Thymus (tissue), 11 donors: ENCODE data around the gene EIF4EBP2. TPM values are rescaled to one million over a fixed set of nuclear protein-coding genes. Genes with fewer than 3 reads are reported as not detected.
A peak's percentile ranks its signal among the peaks of the same experiment; 100 is the strongest.

ENCODE experiments used
- DNase-seq, 9 donors: peaks; one replicate each; pipeline ENCODE4 v3.0.0-alpha.2; 2013; ENCODE audit warnings: low spot score in 9 of 9, low read depth in 6 of 9, missing footprints in 1 of 9
- H3K27ac ChIP-seq, 2 donors: one replicate each; pipeline ENCODE4 v1.5.1; 2013; ENCODE audit warnings: control low read depth in 1 of 2, low read depth in 1 of 2, low read length in 1 of 2, mild to moderate bottlenecking in 1 of 2, moderate library complexity in 1 of 2
- H3K27me3 ChIP-seq, 2 donors: one replicate each; pipeline ENCODE4 v1.5.1; 2013; ENCODE audit warnings: low read length in 1 of 2; ENCODE audit not compliant: control insufficient read depth in 2 of 2, insufficient read depth in 1 of 2
- H3K36me3 ChIP-seq, 2 donors: one replicate each; pipeline ENCODE4 v1.5.1; 2013; ENCODE audit warnings: low read length in 1 of 2, mild to moderate bottlenecking in 1 of 2, moderate library complexity in 1 of 2; ENCODE audit not compliant: control insufficient read depth in 2 of 2, insufficient read depth in 2 of 2
- H3K4me1 ChIP-seq, 2 donors: one replicate each; pipeline ENCODE4 v1.5.1; 2013; ENCODE audit warnings: low read length in 2 of 2; ENCODE audit not compliant: control insufficient read depth in 2 of 2, insufficient read depth in 2 of 2
- H3K4me3 ChIP-seq, 2 donors: one replicate each; pipeline ENCODE4 v1.5.1; 2013; ENCODE audit warnings: low read length in 2 of 2, control low read depth in 1 of 2, mild to moderate bottlenecking in 1 of 2
- H3K9me3 ChIP-seq, 2 donors: one replicate each; pipeline ENCODE4 v1.5.1; 2013; ENCODE audit warnings: low read length in 1 of 2, mild to moderate bottlenecking in 1 of 2; ENCODE audit not compliant: control insufficient read depth in 2 of 2, insufficient read depth in 1 of 2
- WGBS: extraction: QIAGEN DNeasy Blood & Tissue Kit; methylation state at CpG from one replicate; pipeline ENCODE4 v1.1.7; 2013; 5-methylcytosine and 5-hydroxymethylcytosine counted together
- polyA plus RNA-seq: library from polyadenylated mRNA; stranded (reverse); fragments of 200-250 nt; gene quantifications from one replicate; pipeline ENCODE4 v1.2.3, GENCODE V29; 2013
- total RNA-seq: library from RNA; stranded (reverse); fragments of 120-200 nt; gene quantifications from one replicate; pipeline ENCODE4 v1.2.4, GENCODE V29; 2013
- donor health status: healthy.

The EIF4EBP2 gene
- total and polyA plus RNA-seq, 2 donors = 18.9 to 32.1 TPM

DNA sequence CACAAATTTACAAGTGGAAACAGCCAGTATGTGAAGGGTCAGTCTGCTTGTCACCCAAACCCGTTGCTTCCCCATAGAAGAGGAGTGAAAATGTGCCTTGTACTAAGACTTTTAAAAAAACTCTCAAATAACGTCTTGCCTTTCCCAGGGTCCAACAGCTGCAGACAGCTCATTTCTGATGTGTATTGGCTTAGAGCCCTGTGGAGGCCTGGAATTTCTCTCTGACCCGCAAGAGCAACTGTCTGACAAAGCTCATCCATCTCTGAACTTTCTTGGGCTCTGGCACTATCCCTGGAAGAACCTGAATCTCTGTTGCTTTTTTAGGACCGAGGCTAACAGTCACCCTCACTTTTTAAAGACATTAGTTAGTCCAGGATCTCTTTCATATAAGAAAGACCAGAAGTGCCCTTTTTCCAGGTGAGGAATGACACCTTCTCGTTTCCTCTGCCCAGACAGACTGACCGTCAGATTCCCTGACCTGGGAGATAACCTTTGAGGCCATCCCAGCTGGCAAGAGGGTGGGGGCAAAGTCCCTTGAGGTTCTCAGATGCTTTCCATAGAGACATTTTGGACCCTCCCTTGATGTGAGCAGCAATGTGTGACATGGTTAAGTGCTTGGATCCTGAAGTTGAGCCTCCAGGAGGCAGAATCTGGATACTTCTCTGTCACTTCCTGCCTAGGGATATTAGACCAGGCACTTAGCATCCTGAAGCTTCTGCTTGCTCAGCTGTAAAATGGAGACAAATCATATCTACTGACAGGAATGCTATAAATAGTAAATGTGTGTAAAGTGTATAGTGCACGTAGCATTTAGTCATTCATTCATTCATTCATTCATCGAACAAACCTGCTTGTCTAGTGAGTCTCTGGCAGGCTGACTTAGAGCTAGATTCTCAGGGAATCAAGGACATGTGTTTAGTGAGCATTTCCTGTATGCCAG is 42.0 kb downstream of the EIF4EBP2 start:
- Histone ChIP-seq H3K27ac (no peak overlapping the region), H3K9me3 (peaks cover 0 to 10% of the 10 kb centered on the region in 2 donors), H3K27me3 (peaks cover 17 to 48% of the 10 kb centered on the region in 2 donors), H3K4me1 (peaks cover 2 to 3% of the 10 kb centered on the region in 2 donors), H3K4me3 (no peak overlapping the region), H3K36me3 (no peaks in the 10 kb centered on the region)
- WGBS = 90% methylated on average over 8 of the region's 8 CpGs
- no peak for DNase-seq

DNA sequence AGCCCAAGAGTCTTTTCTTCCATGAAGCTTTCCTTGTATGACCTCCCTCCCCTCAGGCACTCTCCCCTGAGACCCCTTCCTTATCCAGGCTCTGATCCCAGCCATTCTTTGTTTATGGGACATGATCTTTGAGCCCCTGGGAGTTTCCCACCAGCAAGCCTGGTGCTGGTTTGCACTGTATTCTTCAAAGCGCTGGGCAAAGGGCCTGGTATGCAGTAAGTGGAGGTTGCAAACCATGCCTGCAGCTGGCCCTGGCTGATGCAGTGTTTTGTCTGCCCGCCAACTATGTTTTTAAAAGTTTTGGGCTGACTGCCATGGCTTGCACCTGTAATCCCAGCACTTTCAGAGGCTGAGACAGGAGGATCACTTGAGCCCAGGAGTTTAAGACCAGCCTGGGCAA is 44.3 kb downstream of the EIF4EBP2 start:
- Histone ChIP-seq H3K27me3 (peaks cover 0 to 25% of the 10 kb centered on the region in 2 donors), H3K27ac (no peak overlapping the region), H3K4me1 (no peaks in the 10 kb centered on the region), H3K4me3 (no peak overlapping the region), H3K9me3 (no peaks in the 10 kb centered on the region), H3K36me3 (no peaks in the 10 kb centered on the region)
- 91% methylated on average over 2 of the region's 2 CpGs for WGBS
- no peak for DNase-seq

DNA sequence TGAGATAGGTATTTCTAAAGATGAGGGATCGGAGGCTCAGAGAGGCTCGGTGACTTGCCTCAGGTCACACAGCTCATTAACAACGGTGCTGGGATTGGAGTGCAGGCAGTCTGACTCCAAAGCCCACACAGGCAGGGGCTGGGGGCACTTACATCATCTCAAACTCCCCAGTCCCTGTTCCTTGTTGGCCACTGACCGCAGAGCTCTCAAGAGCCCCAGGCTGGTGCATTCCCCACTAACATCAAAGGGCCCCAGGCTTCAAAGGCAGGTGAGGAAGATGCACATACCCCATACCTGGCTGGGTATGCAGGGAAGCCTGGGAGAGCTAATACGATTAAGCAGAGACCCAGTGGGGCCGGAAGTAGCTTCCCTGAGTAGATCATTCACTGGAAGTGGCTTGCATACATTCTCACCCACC is 51.3 kb downstream of the EIF4EBP2 start:
- H3K4me1 ChIP-seq = peaks cover 0 to 3% of the 10 kb centered on the region in 2 donors
- peaks cover 30 to 51% of the 10 kb centered on the region in 2 donors for H3K27me3 ChIP-seq
- H3K27ac ChIP-seq = no peak overlapping the region
- no peak overlapping the region for H3K4me3 ChIP-seq
- WGBS = 82% methylated on average over 6 of the region's 6 CpGs
- no peaks in the 10 kb centered on the region for H3K9me3 ChIP-seq
- no peaks in the 10 kb centered on the region for H3K36me3 ChIP-seq
- no peak for DNase-seq

- no peak for DNase-seq
- Histone ChIP-seq H3K27me3 (peaks cover 32 to 60% of the 10 kb centered on the region in 2 donors), H3K4me3 (no peak overlapping the region), H3K27ac (no peak overlapping the region), H3K9me3 (no peaks in the 10 kb centered on the region), H3K4me1 (peaks cover 0 to 3% of the 10 kb centered on the region in 2 donors), H3K36me3 (no peaks in the 10 kb centered on the region)
- WGBS = 80% methylated on average over 8 of the region's 8 CpGs
Measured at GRCh38 chr10:70456164-70456563, 52.2 kb downstream of the EIF4EBP2 start.

DNA sequence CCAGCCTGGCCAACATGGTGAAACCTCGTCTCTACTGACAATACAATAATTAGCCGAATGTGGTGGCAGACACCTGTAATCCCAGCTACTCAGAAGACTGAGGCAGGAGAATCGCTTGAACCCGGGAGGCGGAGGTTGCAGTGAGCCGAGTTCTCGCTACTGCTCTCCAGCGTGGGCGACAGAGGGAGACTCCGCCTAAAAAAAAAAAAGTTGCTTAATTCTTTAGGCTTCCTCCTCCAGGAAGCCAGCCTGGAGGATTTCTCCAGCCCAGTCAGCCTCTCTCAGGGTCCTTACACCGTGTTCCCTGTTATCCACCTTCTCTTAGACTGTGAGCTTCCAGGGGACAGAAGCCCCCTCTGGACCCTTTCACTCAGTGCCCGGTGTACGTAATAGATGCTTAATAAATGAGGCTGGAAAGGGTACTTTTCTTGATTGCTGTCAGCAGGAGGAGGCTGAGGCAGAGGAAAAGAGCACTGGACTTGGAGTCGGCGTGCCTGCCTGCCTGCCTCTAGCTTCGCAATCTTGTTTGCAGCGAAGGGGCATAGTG is 53.9 kb downstream of the EIF4EBP2 start:
- H3K36me3 ChIP-seq = no peaks in the 10 kb centered on the region
- peaks cover 0 to 3% of the 10 kb centered on the region in 2 donors for H3K4me1 ChIP-seq
- H3K4me3 ChIP-seq = peak overlapping the region in 1 of 2 donors; percentile 23
- no peak for DNase-seq
- H3K27ac ChIP-seq = no peak overlapping the region
- WGBS = 56% methylated on average over 17 of the region's 17 CpGs
- no peaks in the 10 kb centered on the region for H3K9me3 ChIP-seq
- H3K27me3 ChIP-seq = peaks cover 36 to 67% of the 10 kb centered on the region in 2 donors

- peak overlapping the region in 1 of 2 donors; percentile 23 for H3K4me3 ChIP-seq
- H3K27me3 ChIP-seq = peaks cover 36 to 68% of the 10 kb centered on the region in 2 donors
- 8% methylated on average over 62 of the region's 62 CpGs for WGBS
- no peaks in the 10 kb centered on the region for H3K36me3 ChIP-seq
- no peak for DNase-seq
- H3K9me3 ChIP-seq = no peaks in the 10 kb centered on the region
- H3K4me1 ChIP-seq = peaks cover 0 to 3% of the 10 kb centered on the region in 2 donors
- no peak overlapping the region for H3K27ac ChIP-seq
Measured at GRCh38 chr10:70458329-70459060, 54.5 kb downstream of the EIF4EBP2 start.

DNA sequence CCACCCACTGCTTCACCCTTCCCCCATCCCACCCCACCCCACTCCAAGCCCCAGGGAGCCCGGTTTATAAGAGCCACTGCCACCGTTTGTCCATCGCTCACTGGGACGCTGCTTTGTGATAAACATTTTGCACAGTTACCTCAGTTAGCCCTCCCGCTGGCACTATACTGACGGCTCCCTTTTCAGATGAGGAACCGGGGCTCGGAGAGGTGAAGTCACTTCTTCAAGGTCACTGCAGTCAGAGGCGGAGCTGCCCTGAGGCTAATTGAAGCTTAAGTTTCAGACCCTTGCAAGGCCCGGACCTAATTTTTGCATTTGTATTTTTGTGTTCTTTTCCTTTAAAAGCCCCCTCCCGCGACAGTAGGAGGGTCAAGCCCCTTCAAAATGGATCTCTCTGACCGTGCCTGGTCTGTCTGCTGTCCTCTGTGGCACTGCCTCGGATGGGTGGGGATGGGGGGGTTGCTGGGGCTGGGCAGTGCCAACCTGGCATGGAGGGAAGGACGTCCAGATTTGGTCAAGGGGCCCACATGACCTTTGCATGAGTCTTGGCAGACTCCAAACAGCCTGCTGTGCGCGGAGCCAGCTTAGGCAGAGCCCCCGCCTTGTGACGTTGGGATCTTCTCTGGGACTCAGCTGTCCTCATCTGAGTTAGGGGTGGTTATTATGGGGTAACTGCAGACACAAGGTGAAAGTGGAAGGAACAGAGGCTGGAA is 55.3 kb downstream of the EIF4EBP2 start:
- H3K27ac ChIP-seq = no peak overlapping the region
- DNase-seq = no peak
- H3K9me3 ChIP-seq = no peaks in the 10 kb centered on the region
- peaks cover 0 to 3% of the 10 kb centered on the region in 2 donors for H3K4me1 ChIP-seq
- 44% methylated on average over 19 of the region's 19 CpGs for WGBS
- no peaks in the 10 kb centered on the region for H3K36me3 ChIP-seq
- peaks cover 36 to 68% of the 10 kb centered on the region in 2 donors for H3K27me3 ChIP-seq
- H3K4me3 ChIP-seq = no peak overlapping the region

DNA sequence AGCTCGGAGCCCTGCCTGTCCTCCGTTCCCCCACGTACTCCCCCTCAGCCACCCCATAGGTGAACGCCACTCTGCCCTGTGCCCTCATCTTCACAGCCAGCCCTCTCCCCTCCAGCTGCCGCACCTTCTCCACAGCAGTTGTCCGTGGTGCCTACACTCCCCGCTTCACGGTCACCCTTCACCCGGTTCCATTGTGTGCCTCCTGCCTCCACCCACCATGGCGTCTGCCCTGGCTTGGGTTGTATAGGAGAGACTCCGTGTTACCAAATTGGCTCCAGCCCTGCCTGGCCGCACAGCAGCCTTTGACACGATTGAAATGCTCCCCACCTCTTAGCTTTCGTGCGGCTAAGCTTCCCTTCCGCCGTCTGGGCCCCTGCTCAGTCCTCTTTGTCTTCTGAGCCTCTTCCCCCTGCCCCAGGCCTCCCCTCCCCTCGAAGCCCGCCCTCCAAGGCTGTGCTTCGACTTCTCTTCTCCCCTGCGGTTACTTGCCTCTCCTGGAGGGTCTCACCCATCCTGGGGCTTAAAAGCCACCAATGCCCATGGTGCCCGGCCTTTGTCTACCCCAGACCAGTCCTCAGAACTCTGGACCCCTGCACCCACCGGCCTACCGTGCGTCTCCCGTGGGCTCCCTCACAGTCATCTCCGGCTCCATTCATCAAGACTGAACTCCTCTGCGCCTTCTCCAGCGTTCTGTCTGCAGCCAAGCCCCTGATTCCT is 56.0 kb downstream of the EIF4EBP2 start:
- H3K27ac ChIP-seq = no peak overlapping the region
- H3K4me1 ChIP-seq = peaks cover 0 to 3% of the 10 kb centered on the region in 2 donors
- peaks cover 36 to 68% of the 10 kb centered on the region in 2 donors for H3K27me3 ChIP-seq
- H3K36me3 ChIP-seq = no peaks in the 10 kb centered on the region
- no peak overlapping the region for H3K4me3 ChIP-seq
- no peaks in the 10 kb centered on the region for H3K9me3 ChIP-seq
- 75% methylated on average over 29 of the region's 29 CpGs for WGBS
- DNase-seq = no peak
